Measurements from ENCODE around the gene PGF.

GRCh38 chr14:74945261-74945851 is 10.0 kb downstream of the PGF start:
- TF ChIP-seq POLR2AphosphoS5 (IDR thresholded peaks at IDR 0.05) (no peak), CTCF (IDR thresholded peaks at IDR 0.05) (peak; percentile 14 to 35)
